Tibial nerve (tissue), 4 donors: ENCODE data around the gene METRNL. TPM values are rescaled to one million over a fixed set of nuclear protein-coding genes. Genes with fewer than 3 reads are reported as not detected.

Experiments
- DNase-seq, 2 donors: peaks; one replicate each; pipeline ENCODE4 v3.0.0-alpha.2; 2019; ENCODE audit warnings: low spot score in 2 of 2
- H3K27ac ChIP-seq, 4 donors: fragments of 200-600 bp; sonication (generic) in 3 of 4; one replicate each; pipeline ENCODE4 v1.5.1; 2017 to 2019; ENCODE audit warnings: mild to moderate bottlenecking in 1 of 4
- H3K27me3 ChIP-seq, 2 donors: fragments of 200-600 bp; sonication (generic) in 1 of 2; one replicate each; pipeline versions ENCODE4 v1.5.1 to v1.6.0; 2017 to 2019
- H3K36me3 ChIP-seq, 3 donors: fragments of 200-600 bp; sonication (generic); one replicate each; pipeline ENCODE4 v1.5.1; 2018 to 2019
- H3K4me1 ChIP-seq, 4 donors: fragments of 200-600 bp; sonication (generic) in 3 of 4; one replicate each; pipeline ENCODE4 v1.5.1; 2017 to 2019
- H3K4me3 ChIP-seq, 4 donors: fragments of 200-600 bp; sonication (generic) in 3 of 4; one replicate each; pipeline ENCODE4 v1.5.1; 2017 to 2019; ENCODE audit warnings: mild to moderate bottlenecking in 1 of 4, moderate library complexity in 1 of 4
- H3K9me3 ChIP-seq, 4 donors: fragments of 200-600 bp; sonication (generic) in 3 of 4; one replicate each; pipeline ENCODE4 v1.5.1; 2017 to 2019
- EP300 ChIP-seq, 2 donors: sonication (generic); formaldehyde crosslinking; IDR thresholded peaks; one replicate each; pipeline ENCODE4 v1.6.1; 2017; ENCODE audit warnings: antibody characterized with exemption in 2 of 2, mild to moderate bottlenecking in 1 of 2
- POLR2A ChIP-seq, 2 donors: fragments of 450-650 bp; IDR thresholded peaks; one replicate each; pipeline ENCODE4 v1.6.1; 2017; ENCODE audit warnings: antibody characterized with exemption in 2 of 2, mild to moderate bottlenecking in 2 of 2, moderate library complexity in 2 of 2
- WGBS, 2 donors: methylation state at CpG; one replicate each; pipeline ENCODE4 v1.1.5; 2018; 5-methylcytosine and 5-hydroxymethylcytosine counted together
- total RNA-seq, 4 donors: library from RNA; depleted of rRNA; stranded (reverse); fragments of >200 nt; gene quantifications; one replicate each; pipeline ENCODE4 v1.1.0, GENCODE V29; 2016
- TF ChIP-seq, protein P1 (sequence below), 5 experiments: fragments of 200-600 bp in 3 of 5; fragments of 450-650 bp in 2 of 5; sonication (generic) in 3 of 5; IDR thresholded peaks; one replicate each; pipeline ENCODE4 v1.5.1; 2016 to 2019; ENCODE audit warnings: antibody characterized with exemption in 5 of 5, mild to moderate bottlenecking in 3 of 5, moderate library complexity in 2 of 5

METRNL gene
- total RNA-seq, 4 donors from 2014 or later: 112 to 162 (median 147) TPM

GRCh38 chr17:83098241-83099085 lies 19.1 kb downstream of the METRNL start:
- peak overlapping the region in 1 of 4 donors; percentile 15 for H3K4me3 ChIP-seq
- DNase-seq: no peak
- peak overlapping the region; percentile 61 to 88 (median 79) for H3K27ac ChIP-seq
- WGBS, 2 donors: 22 to 28% methylated on average over 27 to 28 of the region's 31 CpGs
- no peaks in the 10 kb centered on the region for H3K27me3 ChIP-seq
- TF ChIP-seq POLR2A (IDR thresholded peaks at IDR 0.05): no peak
- no peak for TF ChIP-seq EP300 (IDR thresholded peaks at IDR 0.05)
- TF ChIP-seq, protein P1, sequence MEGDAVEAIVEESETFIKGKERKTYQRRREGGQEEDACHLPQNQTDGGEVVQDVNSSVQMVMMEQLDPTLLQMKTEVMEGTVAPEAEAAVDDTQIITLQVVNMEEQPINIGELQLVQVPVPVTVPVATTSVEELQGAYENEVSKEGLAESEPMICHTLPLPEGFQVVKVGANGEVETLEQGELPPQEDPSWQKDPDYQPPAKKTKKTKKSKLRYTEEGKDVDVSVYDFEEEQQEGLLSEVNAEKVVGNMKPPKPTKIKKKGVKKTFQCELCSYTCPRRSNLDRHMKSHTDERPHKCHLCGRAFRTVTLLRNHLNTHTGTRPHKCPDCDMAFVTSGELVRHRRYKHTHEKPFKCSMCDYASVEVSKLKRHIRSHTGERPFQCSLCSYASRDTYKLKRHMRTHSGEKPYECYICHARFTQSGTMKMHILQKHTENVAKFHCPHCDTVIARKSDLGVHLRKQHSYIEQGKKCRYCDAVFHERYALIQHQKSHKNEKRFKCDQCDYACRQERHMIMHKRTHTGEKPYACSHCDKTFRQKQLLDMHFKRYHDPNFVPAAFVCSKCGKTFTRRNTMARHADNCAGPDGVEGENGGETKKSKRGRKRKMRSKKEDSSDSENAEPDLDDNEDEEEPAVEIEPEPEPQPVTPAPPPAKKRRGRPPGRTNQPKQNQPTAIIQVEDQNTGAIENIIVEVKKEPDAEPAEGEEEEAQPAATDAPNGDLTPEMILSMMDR (IDR thresholded peaks at IDR 0.05): no peak
- H3K9me3 ChIP-seq: no peaks in the 10 kb centered on the region
- H3K4me1 ChIP-seq: peaks cover 0 to 65% (median 38%) of the 10 kb centered on the region in 4 donors
- peaks cover 2 to 34% (median 5%) of the 10 kb centered on the region in 3 donors for H3K36me3 ChIP-seq

DNA sequence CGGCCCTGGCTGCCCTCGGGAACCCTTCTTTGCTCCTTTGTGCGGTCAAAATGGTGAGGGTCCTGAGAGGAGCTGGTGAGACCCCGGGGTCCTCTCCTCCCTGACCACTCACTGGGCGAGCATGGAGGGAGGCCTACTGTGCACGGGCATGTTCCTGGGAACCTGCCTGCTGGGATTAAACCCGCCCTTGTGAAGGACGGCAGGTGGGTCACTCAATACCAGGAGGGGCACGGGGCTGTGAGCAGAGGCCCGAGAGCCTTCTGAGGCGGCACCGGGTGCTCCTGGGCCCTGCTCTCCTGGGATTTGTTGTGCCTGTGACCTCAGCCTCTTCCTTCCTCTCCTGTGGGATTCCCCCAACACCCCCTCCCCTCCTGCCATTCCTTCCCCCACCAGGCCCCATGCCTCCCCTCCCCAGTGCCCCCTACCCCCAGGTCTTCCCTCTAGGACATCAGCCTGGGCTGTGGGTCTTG lies 19.7 kb downstream of the METRNL start:
- Histone ChIP-seq H3K4me1 (peaks cover 0 to 68% (median 41%) of the 10 kb centered on the region in 4 donors), H3K9me3 (no peaks in the 10 kb centered on the region), H3K36me3 (peaks cover 2 to 28% (median 5%) of the 10 kb centered on the region in 3 donors), H3K27me3 (no peaks in the 10 kb centered on the region), H3K4me3 (peak overlapping the region in 2 of 4 donors; percentile 19 to 38), H3K27ac (peak overlapping the region; percentile 61 to 88 (median 79))
- TF ChIP-seq EP300 (IDR thresholded peaks at IDR 0.05) (no peak), POLR2A (IDR thresholded peaks at IDR 0.05) (no peak)
- TF ChIP-seq, protein P1 (IDR thresholded peaks at IDR 0.05): no peak
- WGBS, 2 donors: 25 to 38% methylated on average over 11 of the region's 12 CpGs
- DNase-seq: no peak

DNA sequence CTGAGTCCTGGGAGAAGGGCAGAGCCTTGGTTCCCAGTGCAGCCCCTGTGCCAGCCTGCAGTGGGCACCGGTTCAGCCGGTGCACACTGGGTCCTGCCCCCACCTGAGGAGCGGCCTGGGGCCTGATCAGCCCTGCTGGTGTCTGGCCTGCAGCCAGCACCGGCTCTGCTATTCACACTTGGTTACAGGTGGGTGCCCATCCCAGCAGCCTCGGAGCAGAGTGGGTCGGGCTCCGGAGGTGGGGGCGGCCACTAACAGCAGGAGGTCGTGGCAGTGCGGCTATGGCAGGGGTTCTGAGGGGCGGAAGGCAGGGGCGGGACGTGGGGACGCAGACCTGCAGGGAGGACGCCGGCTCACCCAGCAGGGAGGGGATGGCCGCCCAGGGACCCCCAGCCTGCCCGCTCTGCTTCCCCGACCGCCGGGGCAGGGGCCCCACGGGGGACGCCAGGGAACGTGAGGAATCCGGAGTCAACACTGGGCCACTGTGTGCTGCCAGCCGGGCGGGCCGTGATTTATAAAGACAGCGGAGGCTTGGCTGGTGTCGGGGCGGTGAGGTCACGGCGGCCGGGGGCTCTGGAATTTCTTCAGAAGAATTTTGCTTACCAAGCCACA lies 20.3 kb downstream of the METRNL start:
- DNase-seq: no peak
- TF ChIP-seq POLR2A (IDR thresholded peaks at IDR 0.05): peak in 1 of 2 donors; percentile 34
- TF ChIP-seq EP300 (IDR thresholded peaks at IDR 0.05): peak; percentile 38 to 58
- TF ChIP-seq, protein P1 (IDR thresholded peaks at IDR 0.05): no peak
- 3 to 5% methylated on average over 20 to 32 of the region's 34 CpGs for WGBS, 2 donors
- Histone ChIP-seq H3K9me3 (no peaks in the 10 kb centered on the region), H3K4me3 (peak overlapping the region in 3 of 4 donors; percentile 19 to 38 (median 19)), H3K27me3 (no peaks in the 10 kb centered on the region), H3K4me1 (peaks cover 0 to 74% (median 44%) of the 10 kb centered on the region in 4 donors), H3K27ac (peak overlapping the region; percentile 61 to 88 (median 79)), H3K36me3 (peaks cover 2 to 22% (median 5%) of the 10 kb centered on the region in 3 donors)

- Histone ChIP-seq H3K27ac (peak overlapping the region; percentile 61 to 88 (median 79)), H3K9me3 (no peaks in the 10 kb centered on the region), H3K36me3 (peaks cover 0 to 15% (median 2%) of the 10 kb centered on the region in 3 donors), H3K4me1 (peaks cover 0 to 80% (median 47%) of the 10 kb centered on the region in 4 donors), H3K4me3 (peak overlapping the region in 2 of 4 donors; percentile 19 to 38), H3K27me3 (no peaks in the 10 kb centered on the region)
- no peak for DNase-seq
- 11 to 21% methylated on average over 17 to 21 of the region's 24 CpGs for WGBS, 2 donors
- TF ChIP-seq, protein P1 (IDR thresholded peaks at IDR 0.05): no peak
- TF ChIP-seq EP300 (IDR thresholded peaks at IDR 0.05): peak in 1 of 2 donors; percentile 20
Observed at GRCh38 chr17:83100220-83100852, 20.9 kb downstream of the METRNL start.
